DMS79 (cell line): ENCODE measurements around the gene PPP2R3A.
"Not testable (repeated sequence)": the region's sequence is repeated elsewhere in the genome, so short reads cannot be mapped to it uniquely, and the experiment has no call there.

Experiments used
- DNase-seq: peaks from one replicate; lab custom pipeline; 2025; lab: John Stamatoyannopoulos, UW

The PPP2R3A gene

GRCh38 chr3:135965506-135966270 lies at the start of gene PPP2R3A:
TSS of gene PPP2R3A (plus strand) at chr3:135965728. CDS start at chr3:136001499, 35,771 bp downstream.
- peak; percentile 10 for DNase-seq

GRCh38 chr3:135916310-135916709 lies 49.2 kb upstream of the PPP2R3A start:
- DNase-seq, result no peak

GRCh38 chr3:135917076-135917475 lies 48.5 kb upstream of the PPP2R3A start:
- no peak for DNase-seq

GRCh38 chr3:135917927-135918597 lies 47.5 kb upstream of the PPP2R3A start:
- DNase-seq, result no peak

- DNase-seq, result no peak
Measured at GRCh38 chr3:135918600-135918999, 46.9 kb upstream of the PPP2R3A start.

GRCh38 chr3:135920275-135920674 lies 45.3 kb upstream of the PPP2R3A start:
- no peak for DNase-seq

GRCh38 chr3:135922903-135923250 lies 42.7 kb upstream of the PPP2R3A start:
- DNase-seq, result no peak

- no peak for DNase-seq
Measured at GRCh38 chr3:135924506-135924905, 41.0 kb upstream of the PPP2R3A start.

- DNase-seq, result no peak
Measured at GRCh38 chr3:135926664-135927063, 38.9 kb upstream of the PPP2R3A start.

GRCh38 chr3:135927155-135927554 lies 38.4 kb upstream of the PPP2R3A start:
- DNase-seq, result no peak

- no peak for DNase-seq
Measured at GRCh38 chr3:135929670-135930069, 35.9 kb upstream of the PPP2R3A start.

- DNase-seq, result no peak
Measured at GRCh38 chr3:135930255-135930654, 35.3 kb upstream of the PPP2R3A start.

- not testable (repeated sequence) for DNase-seq
Measured at GRCh38 chr3:135935171-135935570, 30.4 kb upstream of the PPP2R3A start.

GRCh38 chr3:135937766-135938165 lies 27.8 kb upstream of the PPP2R3A start:
- DNase-seq, result not testable (repeated sequence)

GRCh38 chr3:135944831-135945230 lies 20.7 kb upstream of the PPP2R3A start:
- DNase-seq, result no peak

GRCh38 chr3:135950941-135951340 lies 14.6 kb upstream of the PPP2R3A start:
- no peak for DNase-seq

GRCh38 chr3:135964160-135964955 lies 1.2 kb upstream of the PPP2R3A start:
- no peak for DNase-seq

GRCh38 chr3:135965129-135965505 lies 411 bp upstream of the PPP2R3A start:
- DNase-seq, result no peak

- no peak for DNase-seq
Measured at GRCh38 chr3:135966271-135966961, 888 bp downstream of the PPP2R3A start.

- DNase-seq, result no peak
Measured at GRCh38 chr3:135966962-135967274, 1.4 kb downstream of the PPP2R3A start.

- no peak for DNase-seq
Measured at GRCh38 chr3:135967867-135968266, 2.3 kb downstream of the PPP2R3A start.

GRCh38 chr3:135970506-135971116 lies 5.1 kb downstream of the PPP2R3A start:
- no peak for DNase-seq
